ENCODE data around the gene ZNF774.
"Not testable (repeated sequence)": the region's sequence is repeated elsewhere in the genome, so short reads cannot be mapped to it uniquely, and the experiment has no call there.

The ZNF774 gene

DNA sequence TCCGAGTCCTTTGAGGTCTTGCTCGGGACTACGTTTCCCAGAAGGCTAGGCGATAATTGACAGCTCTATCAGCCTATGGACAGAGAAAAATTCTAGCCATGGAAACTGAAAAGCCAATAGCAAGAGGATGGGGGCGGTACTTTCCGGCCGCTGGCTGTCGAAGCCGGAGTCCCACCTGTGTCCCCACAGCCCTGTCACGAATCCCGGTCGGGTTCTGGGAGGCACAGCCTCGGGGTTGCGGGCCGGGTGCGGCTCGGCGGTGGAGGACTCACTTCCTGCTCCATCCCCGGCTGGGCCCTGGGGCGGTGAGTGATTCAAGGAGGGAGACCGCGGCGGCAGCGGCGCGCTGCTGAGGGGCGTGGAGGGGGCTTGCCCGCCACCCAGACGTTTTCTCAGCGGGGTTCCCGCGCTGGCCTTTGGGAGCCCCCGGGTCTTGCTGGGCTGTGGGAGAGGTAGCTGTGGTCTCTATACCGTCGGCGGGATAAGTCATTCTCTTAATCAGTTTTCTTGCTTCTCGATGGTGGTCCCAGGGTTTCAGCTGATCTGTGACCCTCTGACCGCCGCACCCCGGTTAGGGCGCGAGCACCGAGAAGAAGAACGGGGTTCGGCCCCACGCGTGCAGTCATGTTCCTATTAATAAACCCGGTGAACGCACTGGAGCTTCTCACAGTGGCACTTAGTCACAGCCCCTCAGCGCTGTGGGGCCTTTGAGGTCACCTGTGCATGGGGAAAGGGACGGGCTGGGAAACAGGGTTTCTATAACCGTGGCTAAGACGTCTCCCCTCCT lies at the start of gene ZNF774:
ZNF774 (plus strand) TSS at position 178 of the 787 bp plus-strand sequence. CDS start 2,377 bp downstream, outside the sequence.
- CTCF ChIA-PET: interaction anchor here (0.9 to 2.4 kb wide), 4 partner anchors 8 to 244 kb away, joined by 3 to 13 read pairs (median 4); no protein-coding TSS in a partner anchor

DNA sequence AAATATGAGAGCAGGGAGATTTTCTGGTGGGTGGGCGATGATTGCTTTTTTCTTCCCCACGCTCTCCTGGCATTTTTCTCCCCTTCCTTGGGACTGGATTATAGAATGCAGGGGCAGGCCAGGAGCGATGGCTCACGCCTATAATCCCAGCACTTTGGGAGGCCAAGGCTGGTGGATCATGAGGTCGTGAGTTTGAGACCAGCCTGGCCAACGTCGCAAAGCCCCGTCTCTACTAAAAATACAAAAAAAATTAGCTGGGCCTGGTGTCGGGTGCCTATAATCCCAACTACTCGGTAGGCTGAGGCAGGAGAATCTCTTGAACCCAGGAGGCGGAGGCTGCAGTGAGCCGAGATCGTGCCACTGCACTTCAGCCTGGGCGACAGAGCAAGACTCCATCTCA lies 46.7 kb upstream of the ZNF774 start:
- POLR2A ChIA-PET: not testable (repeated sequence)

More for the DNA sequence above, at the start of gene ZNF774:
- TF ChIP-seq CTCF (IDR thresholded peaks at IDR 0.05; ENCODE audit: control extremely low read depth, extremely low read depth, low read depth, missing control alignments): no peak
- DNase-seq (ENCODE audit: extremely low spot score): peak; percentile 100
- POLR2A ChIA-PET: interaction anchor here (0.9 to 1.0 kb wide), 2 partner anchors 35 to 66 kb away, joined by 3 to 4 read pairs; no protein-coding TSS in a partner anchor

DNA sequence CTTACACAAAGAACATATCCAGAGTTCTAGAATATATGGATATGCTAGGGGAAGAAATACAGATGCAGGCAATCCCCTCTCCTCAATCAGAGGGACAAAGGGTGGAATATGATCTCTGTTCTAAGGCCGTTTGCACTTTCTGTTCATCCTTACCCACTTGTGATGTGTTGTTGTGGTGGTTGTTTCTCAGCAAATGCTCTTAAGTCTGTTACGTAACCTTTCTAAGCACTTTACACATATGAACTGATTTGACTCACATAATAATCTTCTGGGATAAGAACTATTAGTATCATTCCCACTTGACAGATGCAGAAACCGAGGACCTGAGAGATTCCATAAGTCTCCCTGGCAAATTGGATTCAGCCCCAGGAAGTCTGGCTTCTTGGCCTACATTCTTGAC lies 46.2 kb upstream of the ZNF774 start:
- ChIA-PET POLR2A (no interaction called here), CTCF (interaction anchor here (0.6 to 9.4 kb wide), 6 partner anchors 13 to 627 kb away, joined by 3 to 96 read pairs (median 8); partner anchors contain the start of gene HDDC3)
- no peak for TF ChIP-seq CTCF (IDR thresholded peaks at IDR 0.05; ENCODE audit: control extremely low read depth, extremely low read depth, low read depth, missing control alignments)
- no peak for DNase-seq (ENCODE audit: extremely low spot score)

More for the DNA sequence above, 46.7 kb upstream of the ZNF774 start:
- DNase-seq (ENCODE audit: extremely low spot score): not testable (repeated sequence)
- CTCF ChIA-PET: interaction anchor here (1.0 to 9.4 kb wide), 5 partner anchors 13 to 628 kb away, joined by 4 to 96 read pairs (median 10); partner anchors contain the start of gene HDDC3

- TF ChIP-seq CTCF (IDR thresholded peaks at IDR 0.05; ENCODE audit: control extremely low read depth, extremely low read depth, low read depth, missing control alignments): peak; percentile 19
- DNase-seq (ENCODE audit: extremely low spot score): peak; percentile 63
- POLR2A ChIA-PET: no interaction called here
- CTCF ChIA-PET: interaction anchor here (0.6 to 9.4 kb wide), 7 partner anchors 13 to 626 kb away, joined by 3 to 96 read pairs (median 5); partner anchors contain the start of gene HDDC3
Measured at GRCh38 chr15:90306560-90306959, 45.5 kb upstream of the ZNF774 start.

DNA sequence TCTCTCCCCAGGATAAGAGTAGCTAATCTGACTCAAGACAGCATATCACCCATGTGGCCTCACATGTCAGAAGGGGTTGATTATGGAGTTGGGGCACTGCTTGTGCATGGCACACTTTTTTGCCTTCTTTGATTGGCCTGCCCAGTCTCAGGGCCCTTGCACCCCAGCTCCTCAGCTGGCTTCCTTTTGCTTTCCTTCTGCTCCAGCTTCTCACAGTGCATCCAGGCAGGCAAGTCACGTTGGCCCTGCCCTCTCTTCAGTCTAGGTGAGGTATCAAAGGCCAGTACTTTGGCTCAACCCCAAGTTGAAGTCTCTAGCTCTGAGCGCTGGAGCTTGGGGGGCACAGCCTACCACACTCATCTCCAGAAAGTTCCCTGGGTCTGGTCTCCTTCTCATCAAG lies 44.4 kb upstream of the ZNF774 start:
- DNase-seq (ENCODE audit: extremely low spot score): no peak
- POLR2A ChIA-PET: no interaction called here
- CTCF ChIA-PET: interaction anchor here (0.8 to 9.4 kb wide), 6 partner anchors 12 to 625 kb away, joined by 3 to 96 read pairs (median 8); partner anchors contain the start of gene HDDC3
- TF ChIP-seq CTCF (IDR thresholded peaks at IDR 0.05; ENCODE audit: control extremely low read depth, extremely low read depth, low read depth, missing control alignments): no peak

- no peak for TF ChIP-seq CTCF (IDR thresholded peaks at IDR 0.05; ENCODE audit: control extremely low read depth, extremely low read depth, low read depth, missing control alignments)
- ChIA-PET CTCF (interaction anchor here (1.9 to 5.3 kb wide), 3 partner anchors 9 to 15 kb away, joined by 4 to 38 read pairs (median 32); no protein-coding TSS in a partner anchor), POLR2A (no interaction called here)
- no peak for DNase-seq (ENCODE audit: extremely low spot score)
Measured at GRCh38 chr15:90309020-90309419, 43.1 kb upstream of the ZNF774 start.
